HEK293 (cell line): Measurements from ENCODE around the gene DMWD.
A peak's percentile ranks its signal among the peaks of the same experiment; 100 is the strongest.

ENCODE experiments used
- OVOL3 ChIP-seq: fragments of 450-650 bp; formaldehyde crosslinking; IDR thresholded peaks from 2 replicates; pipeline ENCODE4 v1.5.1; 2016; ENCODE audit warnings: missing biosample characterization, missing genetic modification characterization
- YY1 ChIP-seq: fragments of 450-650 bp; formaldehyde crosslinking; IDR thresholded peaks from 2 replicates; pipeline ENCODE4 v1.5.1; 2018; ENCODE audit warnings: missing biosample characterization, missing genetic modification characterization
- ZFP69B ChIP-seq: fragments of 450-650 bp; formaldehyde crosslinking; IDR thresholded peaks from 2 replicates; pipeline ENCODE4 v1.5.1; 2016; ENCODE audit warnings: missing biosample characterization, missing genetic modification characterization
- ZIC2 ChIP-seq: fragments of 450-650 bp; formaldehyde crosslinking; IDR thresholded peaks from 2 replicates; pipeline ENCODE4 v1.5.1; 2016; ENCODE audit warnings: missing biosample characterization, missing genetic modification characterization
- ZNF121 ChIP-seq: fragments of 450-650 bp; formaldehyde crosslinking; IDR thresholded peaks from 2 replicates; pipeline ENCODE4 v1.5.1; 2016; ENCODE audit warnings: missing biosample characterization, missing genetic modification characterization
- ZNF335 ChIP-seq: fragments of 450-650 bp; formaldehyde crosslinking; conservative IDR thresholded peaks from 2 replicates; pipeline ENCODE4 v1.5.1; 2016; ENCODE audit warnings: missing biosample characterization, missing genetic modification characterization
- ZNF654 ChIP-seq: fragments of 450-650 bp; formaldehyde crosslinking; IDR thresholded peaks from 2 replicates; pipeline ENCODE4 v1.5.1; 2016; ENCODE audit warnings: low read depth, missing biosample characterization, missing genetic modification characterization
- ZNF664 ChIP-seq: fragments of 450-650 bp; formaldehyde crosslinking; IDR thresholded peaks from 2 replicates; pipeline ENCODE4 v1.5.1; 2016; ENCODE audit warnings: missing biosample characterization, missing genetic modification characterization
- TF ChIP-seq, protein P1 (sequence below): fragments of 450-650 bp; formaldehyde crosslinking; IDR thresholded peaks from 2 replicates; pipeline ENCODE4 v1.5.1; 2016; ENCODE audit warnings: missing biosample characterization, missing genetic modification characterization
- TF ChIP-seq, protein P2 (sequence below): fragments of 450-650 bp; formaldehyde crosslinking; conservative IDR thresholded peaks from 2 replicates; pipeline ENCODE4 v1.5.1; 2016; ENCODE audit warnings: low read depth, missing biosample characterization, missing genetic modification characterization
- TF ChIP-seq, protein P3 (sequence below): fragments of 450-650 bp; formaldehyde crosslinking; IDR thresholded peaks from 2 replicates; pipeline ENCODE4 v1.5.1; 2016; ENCODE audit warnings: missing biosample characterization, missing genetic modification characterization
- TF ChIP-seq, protein P4 (sequence below): fragments of 450-650 bp; formaldehyde crosslinking; IDR thresholded peaks from 2 replicates; pipeline ENCODE4 v1.5.1; 2017; ENCODE audit warnings: missing biosample characterization, missing genetic modification characterization
- TF ChIP-seq, protein P5 (sequence below): fragments of 450-650 bp; formaldehyde crosslinking; IDR thresholded peaks from 2 replicates; pipeline ENCODE4 v1.5.1; 2016; ENCODE audit warnings: missing biosample characterization, missing genetic modification characterization

The DMWD gene

DNA sequence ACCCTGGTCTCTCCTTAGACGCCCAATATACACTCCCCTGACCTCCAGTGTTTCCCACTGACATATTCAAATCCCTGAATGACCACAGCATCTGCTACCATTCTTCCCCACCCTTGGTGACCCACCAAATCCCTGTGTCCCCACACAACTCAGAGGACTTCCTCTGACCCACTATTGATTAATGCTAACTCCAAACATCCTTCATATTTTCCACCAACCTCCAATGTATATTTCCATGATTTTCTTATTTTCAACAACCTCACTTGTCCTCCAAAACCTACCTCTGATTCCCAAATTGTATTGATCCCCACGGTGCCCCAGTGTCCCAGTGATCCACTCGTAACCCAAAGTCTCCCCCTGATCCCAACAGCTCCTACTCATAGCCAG, 526 bp upstream of the DMWD start (continued):
- TF ChIP-seq, protein P1, sequence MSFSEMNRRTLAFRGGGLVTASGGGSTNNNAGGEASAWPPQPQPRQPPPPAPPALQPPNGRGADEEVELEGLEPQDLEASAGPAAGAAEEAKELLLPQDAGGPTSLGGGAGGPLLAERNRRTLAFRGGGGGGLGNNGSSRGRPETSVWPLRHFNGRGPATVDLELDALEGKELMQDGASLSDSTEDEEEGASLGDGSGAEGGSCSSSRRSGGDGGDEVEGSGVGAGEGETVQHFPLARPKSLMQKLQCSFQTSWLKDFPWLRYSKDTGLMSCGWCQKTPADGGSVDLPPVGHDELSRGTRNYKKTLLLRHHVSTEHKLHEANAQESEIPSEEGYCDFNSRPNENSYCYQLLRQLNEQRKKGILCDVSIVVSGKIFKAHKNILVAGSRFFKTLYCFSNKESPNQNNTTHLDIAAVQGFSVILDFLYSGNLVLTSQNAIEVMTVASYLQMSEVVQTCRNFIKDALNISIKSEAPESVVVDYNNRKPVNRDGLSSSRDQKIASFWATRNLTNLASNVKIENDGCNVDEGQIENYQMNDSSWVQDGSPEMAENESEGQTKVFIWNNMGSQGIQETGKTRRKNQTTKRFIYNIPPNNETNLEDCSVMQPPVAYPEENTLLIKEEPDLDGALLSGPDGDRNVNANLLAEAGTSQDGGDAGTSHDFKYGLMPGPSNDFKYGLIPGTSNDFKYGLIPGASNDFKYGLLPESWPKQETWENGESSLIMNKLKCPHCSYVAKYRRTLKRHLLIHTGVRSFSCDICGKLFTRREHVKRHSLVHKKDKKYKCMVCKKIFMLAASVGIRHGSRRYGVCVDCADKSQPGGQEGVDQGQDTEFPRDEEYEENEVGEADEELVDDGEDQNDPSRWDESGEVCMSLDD (tag by site-specific recombination), result 0 out of 2 replicates have a peak, but pooled peaks have one; percentile 33
- TF ChIP-seq ZIC2 (tag by site-specific recombination) (no peak), ZNF335 (tag by site-specific recombination) (0 out of 2 replicates have a peak, but pooled peaks have one; percentile 27), ZFP69B (tag by site-specific recombination) (0 out of 2 replicates have a peak, but pooled peaks have one; percentile 16), ZNF664 (tag by site-specific recombination) (no peak), ZNF654 (tag by site-specific recombination) (no peak), ZNF121 (no peak), OVOL3 (tag by site-specific recombination) (no peak), YY1 (no peak)
- TF ChIP-seq, protein P2, sequence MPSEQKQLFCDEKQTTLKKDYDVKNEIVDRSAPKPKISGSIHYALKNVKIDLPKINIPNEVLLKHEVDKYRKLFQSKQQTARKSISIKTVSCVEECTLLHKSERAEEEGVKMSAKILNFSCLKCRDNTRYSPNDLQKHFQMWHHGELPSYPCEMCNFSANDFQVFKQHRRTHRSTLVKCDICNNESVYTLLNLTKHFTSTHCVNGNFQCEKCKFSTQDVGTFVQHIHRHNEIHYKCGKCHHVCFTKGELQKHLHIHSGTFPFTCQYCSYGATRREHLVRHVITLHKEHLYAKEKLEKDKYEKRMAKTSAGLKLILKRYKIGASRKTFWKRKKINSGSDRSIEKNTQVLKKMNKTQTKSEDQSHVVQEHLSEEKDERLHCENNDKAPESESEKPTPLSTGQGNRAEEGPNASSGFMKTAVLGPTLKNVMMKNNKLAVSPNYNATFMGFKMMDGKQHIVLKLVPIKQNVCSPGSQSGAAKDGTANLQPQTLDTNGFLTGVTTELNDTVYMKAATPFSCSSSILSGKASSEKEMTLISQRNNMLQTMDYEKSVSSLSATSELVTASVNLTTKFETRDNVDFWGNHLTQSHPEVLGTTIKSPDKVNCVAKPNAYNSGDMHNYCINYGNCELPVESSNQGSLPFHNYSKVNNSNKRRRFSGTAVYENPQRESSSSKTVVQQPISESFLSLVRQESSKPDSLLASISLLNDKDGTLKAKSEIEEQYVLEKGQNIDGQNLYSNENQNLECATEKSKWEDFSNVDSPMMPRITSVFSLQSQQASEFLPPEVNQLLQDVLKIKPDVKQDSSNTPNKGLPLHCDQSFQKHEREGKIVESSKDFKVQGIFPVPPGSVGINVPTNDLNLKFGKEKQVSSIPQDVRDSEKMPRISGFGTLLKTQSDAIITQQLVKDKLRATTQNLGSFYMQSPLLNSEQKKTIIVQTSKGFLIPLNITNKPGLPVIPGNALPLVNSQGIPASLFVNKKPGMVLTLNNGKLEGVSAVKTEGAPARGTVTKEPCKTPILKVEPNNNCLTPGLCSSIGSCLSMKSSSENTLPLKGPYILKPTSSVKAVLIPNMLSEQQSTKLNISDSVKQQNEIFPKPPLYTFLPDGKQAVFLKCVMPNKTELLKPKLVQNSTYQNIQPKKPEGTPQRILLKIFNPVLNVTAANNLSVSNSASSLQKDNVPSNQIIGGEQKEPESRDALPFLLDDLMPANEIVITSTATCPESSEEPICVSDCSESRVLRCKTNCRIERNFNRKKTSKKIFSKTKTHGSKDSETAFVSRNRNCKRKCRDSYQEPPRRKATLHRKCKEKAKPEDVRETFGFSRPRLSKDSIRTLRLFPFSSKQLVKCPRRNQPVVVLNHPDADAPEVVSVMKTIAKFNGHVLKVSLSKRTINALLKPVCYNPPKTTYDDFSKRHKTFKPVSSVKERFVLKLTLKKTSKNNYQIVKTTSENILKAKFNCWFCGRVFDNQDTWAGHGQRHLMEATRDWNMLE (tag by site-specific recombination), result no peak
- TF ChIP-seq, protein P3, sequence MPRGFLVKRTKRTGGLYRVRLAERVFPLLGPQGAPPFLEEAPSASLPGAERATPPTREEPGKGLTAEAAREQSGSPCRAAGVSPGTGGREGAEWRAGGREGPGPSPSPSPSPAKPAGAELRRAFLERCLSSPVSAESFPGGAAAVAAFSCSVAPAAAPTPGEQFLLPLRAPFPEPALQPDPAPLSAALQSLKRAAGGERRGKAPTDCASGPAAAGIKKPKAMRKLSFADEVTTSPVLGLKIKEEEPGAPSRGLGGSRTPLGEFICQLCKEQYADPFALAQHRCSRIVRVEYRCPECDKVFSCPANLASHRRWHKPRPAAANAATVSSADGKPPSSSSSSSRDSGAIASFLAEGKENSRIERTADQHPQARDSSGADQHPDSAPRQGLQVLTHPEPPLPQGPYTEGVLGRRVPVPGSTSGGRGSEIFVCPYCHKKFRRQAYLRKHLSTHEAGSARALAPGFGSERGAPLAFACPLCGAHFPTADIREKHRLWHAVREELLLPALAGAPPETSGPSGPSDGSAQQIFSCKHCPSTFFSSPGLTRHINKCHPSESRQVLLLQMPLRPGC (tag by site-specific recombination), result no peak
- TF ChIP-seq, protein P4, sequence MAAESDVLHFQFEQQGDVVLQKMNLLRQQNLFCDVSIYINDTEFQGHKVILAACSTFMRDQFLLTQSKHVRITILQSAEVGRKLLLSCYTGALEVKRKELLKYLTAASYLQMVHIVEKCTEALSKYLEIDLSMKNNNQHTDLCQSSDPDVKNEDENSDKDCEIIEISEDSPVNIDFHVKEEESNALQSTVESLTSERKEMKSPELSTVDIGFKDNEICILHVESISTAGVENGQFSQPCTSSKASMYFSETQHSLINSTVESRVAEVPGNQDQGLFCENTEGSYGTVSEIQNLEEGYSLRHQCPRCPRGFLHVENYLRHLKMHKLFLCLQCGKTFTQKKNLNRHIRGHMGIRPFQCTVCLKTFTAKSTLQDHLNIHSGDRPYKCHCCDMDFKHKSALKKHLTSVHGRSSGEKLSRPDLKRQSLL (tag by site-specific recombination), result no peak
- TF ChIP-seq, protein P5, sequence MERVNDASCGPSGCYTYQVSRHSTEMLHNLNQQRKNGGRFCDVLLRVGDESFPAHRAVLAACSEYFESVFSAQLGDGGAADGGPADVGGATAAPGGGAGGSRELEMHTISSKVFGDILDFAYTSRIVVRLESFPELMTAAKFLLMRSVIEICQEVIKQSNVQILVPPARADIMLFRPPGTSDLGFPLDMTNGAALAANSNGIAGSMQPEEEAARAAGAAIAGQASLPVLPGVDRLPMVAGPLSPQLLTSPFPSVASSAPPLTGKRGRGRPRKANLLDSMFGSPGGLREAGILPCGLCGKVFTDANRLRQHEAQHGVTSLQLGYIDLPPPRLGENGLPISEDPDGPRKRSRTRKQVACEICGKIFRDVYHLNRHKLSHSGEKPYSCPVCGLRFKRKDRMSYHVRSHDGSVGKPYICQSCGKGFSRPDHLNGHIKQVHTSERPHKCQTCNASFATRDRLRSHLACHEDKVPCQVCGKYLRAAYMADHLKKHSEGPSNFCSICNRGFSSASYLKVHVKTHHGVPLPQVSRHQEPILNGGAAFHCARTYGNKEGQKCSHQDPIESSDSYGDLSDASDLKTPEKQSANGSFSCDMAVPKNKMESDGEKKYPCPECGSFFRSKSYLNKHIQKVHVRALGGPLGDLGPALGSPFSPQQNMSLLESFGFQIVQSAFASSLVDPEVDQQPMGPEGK (tag by site-specific recombination), result no peak; the same call in 1 of the 2 replicates
